ENCODE results near the gene CKMT2.

DNA sequence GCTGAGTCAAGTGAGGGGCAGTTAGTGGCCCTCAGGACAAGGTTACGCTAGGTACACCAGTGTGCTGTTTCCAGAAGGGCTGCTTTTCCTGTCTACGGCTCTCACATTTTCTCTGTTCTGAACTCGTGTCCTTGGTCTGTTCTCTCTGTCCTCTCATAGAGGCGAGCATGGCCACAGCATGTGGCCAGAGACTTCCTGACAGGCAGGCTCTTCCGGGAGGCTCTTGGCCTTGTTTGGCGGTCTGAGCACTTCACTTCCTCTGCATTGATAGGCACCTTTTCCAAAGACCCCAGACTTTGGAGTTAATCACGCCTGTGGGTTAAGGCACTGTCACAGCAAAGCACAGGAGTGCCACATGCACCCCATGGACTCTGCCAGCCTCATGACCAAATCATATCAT lies 1.2 kb downstream of the CKMT2 start:
- TF ChIP-seq, protein P1, sequence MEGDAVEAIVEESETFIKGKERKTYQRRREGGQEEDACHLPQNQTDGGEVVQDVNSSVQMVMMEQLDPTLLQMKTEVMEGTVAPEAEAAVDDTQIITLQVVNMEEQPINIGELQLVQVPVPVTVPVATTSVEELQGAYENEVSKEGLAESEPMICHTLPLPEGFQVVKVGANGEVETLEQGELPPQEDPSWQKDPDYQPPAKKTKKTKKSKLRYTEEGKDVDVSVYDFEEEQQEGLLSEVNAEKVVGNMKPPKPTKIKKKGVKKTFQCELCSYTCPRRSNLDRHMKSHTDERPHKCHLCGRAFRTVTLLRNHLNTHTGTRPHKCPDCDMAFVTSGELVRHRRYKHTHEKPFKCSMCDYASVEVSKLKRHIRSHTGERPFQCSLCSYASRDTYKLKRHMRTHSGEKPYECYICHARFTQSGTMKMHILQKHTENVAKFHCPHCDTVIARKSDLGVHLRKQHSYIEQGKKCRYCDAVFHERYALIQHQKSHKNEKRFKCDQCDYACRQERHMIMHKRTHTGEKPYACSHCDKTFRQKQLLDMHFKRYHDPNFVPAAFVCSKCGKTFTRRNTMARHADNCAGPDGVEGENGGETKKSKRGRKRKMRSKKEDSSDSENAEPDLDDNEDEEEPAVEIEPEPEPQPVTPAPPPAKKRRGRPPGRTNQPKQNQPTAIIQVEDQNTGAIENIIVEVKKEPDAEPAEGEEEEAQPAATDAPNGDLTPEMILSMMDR (IDR thresholded peaks at IDR 0.05): no peak
- no peak for TF ChIP-seq ZFX (IDR thresholded peaks at IDR 0.05; ENCODE audit: borderline replicate concordance)

Data from 22Rv1 (cell line).